Stimulated activated CD4-positive, alpha-beta T cell treated with anti-CD3 and anti-CD28 coated beads, TNF-alpha, amount 100 ng/mL, for 1 hour (primary cell): ENCODE results near the gene HTRA2.
"Not testable (repeated sequence)": the region's sequence is repeated elsewhere in the genome, so short reads cannot be mapped to it uniquely, and the experiment has no call there.

Experiments
- DNase-seq, 3 donors: peaks; one replicate each; pipeline ENCODE4 v3.0.0-alpha.2; 2020; ENCODE audit warnings: low read depth in 3 of 3, low spot score in 1 of 3

The HTRA2 gene

GRCh38 chr2:74559912-74560311 is 30.2 kb downstream of the HTRA2 start:
- DNase-seq: no peak

DNA sequence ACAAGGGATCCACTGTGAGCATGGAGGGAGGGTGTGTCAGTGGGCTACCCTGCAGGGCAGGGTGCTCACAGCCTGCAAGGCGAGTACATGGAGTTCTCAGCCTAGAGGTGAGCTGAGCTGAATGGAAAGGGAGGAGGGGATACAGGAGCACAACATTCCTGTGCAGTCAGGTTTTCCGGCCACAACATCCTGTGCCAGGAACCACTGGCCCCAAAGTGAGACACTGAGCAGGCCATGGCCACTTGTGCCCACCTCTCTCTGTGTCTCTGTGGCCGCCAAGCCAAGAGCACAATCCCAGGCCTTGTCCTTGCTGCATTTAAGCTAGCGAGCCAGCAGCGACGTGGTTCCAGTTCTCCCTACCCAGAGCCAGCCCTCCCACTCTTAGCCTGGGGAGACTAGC is 30.9 kb downstream of the HTRA2 start:
- DNase-seq: no peak

DNA sequence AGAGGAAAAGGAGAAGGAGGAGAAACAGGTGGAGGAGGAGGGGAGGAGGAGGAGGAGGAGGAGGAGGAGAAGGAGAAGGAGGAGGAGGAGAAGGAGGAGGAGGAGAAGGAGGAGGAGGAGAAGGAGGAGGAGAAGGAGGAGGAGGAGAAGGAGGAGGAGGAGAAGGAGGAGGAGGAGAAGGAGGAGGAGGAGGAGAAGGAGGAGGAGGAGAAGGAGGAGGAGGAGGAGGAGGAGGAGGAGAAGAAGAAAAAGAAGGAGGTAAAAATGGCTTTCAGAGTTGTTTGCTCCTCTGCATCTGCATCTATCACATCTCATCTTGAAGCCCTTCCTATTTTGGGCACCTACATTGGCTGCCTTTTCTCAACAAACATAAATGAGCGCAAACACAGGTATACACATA is 31.3 kb downstream of the HTRA2 start:
- not testable (repeated sequence) for DNase-seq

DNA sequence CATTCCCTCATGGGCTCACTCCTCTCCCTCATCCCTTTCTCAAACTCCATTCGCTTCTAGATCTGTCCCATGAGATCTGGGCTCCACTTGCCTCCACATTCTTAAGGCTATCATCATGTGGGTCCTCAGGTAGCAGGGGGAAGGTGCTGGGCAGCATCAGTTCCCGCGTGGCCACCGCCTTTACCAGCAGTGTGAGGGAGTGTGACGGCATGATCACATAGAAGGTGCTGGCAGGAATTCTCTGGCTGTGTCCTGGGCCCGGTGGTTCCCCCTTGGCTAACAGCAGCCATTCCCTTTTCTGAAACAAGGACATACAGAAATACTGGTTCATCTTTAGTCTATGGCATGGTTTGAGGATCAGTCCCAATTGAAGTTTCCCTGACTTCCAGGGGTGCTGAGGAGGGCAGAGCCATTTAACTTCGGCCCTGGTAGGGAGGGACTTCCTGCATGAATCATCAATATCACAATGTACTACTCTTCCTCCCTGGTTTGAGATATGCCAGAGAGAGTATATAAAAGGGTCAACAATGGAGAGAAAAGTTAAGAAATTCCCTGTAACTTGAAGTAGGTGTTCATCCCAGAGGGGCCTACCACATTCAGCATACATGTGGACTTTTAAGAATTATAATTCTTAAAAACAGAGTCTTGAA is 32.5 kb downstream of the HTRA2 start:
- DNase-seq: no peak

DNA sequence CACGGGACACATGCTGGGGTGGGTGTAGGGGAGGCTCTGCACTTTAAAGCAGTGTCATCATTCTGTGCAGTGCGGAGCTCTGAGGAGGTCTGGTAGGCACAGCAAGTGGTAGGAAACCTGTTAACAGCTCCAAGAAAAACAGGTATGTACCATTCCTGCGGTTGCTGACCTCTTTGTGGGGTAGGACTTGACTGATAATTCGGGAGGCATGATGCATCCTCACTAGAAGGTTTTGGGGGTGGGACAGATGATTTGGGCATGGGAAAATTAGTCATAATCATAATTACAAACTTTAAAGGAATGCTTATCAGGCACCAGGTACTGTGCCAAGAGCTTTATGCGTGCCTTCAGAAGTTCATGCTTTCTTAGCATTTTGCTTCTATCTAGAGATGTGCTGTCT is 34.5 kb downstream of the HTRA2 start:
- no peak for DNase-seq

DNA sequence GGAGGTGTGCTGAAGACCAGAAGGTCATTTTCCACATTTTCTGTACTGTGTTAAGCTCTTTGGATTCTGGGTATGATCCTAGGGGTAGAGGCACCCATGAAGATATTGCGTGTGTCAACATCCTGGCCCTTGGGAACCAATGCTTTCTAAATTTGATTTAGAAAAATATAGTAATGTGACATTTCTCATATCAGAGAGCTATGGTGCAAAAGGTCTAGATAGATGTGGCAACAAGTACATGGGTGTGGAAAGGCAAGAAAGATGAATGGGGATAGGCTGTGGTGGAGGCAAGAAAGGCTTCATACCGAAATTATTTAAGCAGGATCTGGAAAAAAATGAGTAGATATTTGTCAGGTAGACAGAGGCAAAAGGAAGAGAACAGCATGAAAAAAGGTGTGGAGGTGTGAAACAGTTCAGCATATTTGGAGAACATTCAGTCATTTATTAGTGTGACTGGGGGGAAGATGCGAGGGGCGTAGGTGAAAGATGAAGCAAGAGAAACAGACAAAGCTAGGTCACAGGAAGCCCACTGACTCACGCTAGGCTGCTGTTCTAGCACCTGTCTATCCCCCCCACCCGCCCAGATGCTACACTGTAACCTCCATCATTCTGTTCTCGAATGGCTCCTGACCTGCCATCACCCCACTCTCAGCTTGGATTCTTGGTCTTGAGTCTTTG is 36.5 kb downstream of the HTRA2 start:
- no peak for DNase-seq

GRCh38 chr2:74566754-74567085 is 37.0 kb downstream of the HTRA2 start:
- DNase-seq: no peak

- DNase-seq: no peak
Observed at GRCh38 chr2:74567881-74568280, 38.1 kb downstream of the HTRA2 start.

DNA sequence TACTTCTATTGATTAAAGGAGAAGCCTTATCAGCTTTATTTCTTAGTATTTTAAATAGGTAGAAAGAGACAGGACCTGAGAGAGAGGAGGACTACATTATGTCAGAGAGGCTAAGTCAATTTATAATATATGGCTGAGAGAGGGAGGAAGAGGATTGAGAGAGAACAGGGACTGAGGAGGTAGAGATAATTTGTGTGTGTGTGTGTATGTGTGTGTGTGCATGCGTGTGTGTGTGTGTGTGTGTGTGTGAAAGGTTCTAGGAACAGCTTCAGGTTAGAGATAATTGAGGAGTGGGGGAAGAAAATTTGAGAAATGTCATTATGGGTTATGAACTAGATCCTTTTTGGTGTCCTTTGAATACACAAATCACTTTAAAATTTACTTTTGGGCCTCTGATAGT is 40.0 kb downstream of the HTRA2 start:
- DNase-seq: no peak

DNA sequence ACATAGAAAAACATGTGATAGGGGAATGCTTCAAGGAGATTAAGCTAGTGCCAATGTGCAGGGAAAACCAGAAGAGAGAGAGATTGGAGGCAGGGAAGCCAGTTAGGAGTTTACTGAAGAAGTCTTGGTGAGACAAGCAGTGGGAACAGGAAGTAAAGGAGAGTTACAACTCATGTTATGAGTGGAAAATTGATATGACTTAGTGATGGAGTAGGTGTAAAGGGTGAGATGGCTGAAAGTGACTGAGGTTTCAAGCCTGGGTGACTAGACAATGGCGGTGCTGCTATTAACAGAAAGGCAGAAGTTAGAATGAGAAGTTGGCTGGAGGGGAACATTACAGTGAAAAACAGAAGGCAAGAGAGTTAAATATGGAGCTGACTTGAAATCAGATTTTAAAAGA is 41.3 kb downstream of the HTRA2 start:
- no peak for DNase-seq

GRCh38 chr2:74572178-74572925 is 42.6 kb downstream of the HTRA2 start:
- no peak for DNase-seq

- no peak for DNase-seq
Observed at GRCh38 chr2:74573747-74574562, 44.2 kb downstream of the HTRA2 start.

DNA sequence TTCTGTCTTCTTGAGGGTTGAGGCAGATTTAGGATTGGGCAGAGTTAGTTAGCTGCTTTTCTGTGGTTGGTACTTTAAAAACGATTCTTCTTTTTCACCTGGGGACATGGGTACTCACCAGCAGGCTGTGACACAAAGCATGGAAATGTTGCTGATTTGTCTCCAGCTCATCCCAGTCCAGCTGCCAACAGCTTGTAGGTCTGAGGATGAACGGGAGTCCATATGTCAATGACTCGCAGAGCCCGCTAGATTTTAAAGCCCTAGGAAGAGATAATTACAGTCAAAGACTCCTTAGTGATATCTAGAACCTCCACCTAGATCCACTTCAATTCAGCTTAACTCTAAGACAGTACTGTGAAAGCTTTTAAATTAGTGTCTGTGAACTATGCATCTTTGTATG is 45.6 kb downstream of the HTRA2 start:
- DNase-seq: no peak

DNA sequence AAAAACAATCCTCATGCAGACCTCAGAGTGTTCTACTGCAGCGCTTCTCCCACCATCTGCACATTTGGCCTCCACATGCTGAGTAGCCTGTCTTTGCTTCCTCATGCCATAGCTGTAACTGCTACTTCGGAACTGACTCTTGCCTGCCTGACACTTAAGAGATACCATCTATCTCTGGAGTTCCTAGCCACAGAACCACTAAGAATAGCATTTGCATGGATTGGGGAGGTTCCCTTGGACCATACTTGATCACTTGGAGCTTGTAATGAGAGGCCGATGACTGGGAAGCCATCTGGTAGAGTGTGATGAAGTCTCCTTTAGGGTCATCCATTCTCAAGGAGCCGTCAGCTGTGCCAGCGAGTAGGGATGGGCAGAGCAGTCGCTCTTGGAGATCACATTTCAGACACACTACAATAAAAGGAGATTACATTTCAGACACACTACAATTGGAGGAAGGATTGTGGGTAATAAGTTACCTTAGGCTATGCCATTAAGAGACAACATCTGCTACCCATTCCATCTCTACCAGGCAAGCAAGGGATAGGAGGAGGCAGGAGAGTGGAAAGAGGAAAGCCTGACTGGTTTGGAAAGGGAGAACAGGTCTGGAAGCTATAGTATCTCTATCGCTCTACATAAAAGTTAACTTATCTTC is 46.6 kb downstream of the HTRA2 start:
- no peak for DNase-seq

GRCh38 chr2:74576863-74577229 is 47.1 kb downstream of the HTRA2 start:
- DNase-seq: no peak

GRCh38 chr2:74577448-74577847 is 47.7 kb downstream of the HTRA2 start:
- DNase-seq: no peak

DNA sequence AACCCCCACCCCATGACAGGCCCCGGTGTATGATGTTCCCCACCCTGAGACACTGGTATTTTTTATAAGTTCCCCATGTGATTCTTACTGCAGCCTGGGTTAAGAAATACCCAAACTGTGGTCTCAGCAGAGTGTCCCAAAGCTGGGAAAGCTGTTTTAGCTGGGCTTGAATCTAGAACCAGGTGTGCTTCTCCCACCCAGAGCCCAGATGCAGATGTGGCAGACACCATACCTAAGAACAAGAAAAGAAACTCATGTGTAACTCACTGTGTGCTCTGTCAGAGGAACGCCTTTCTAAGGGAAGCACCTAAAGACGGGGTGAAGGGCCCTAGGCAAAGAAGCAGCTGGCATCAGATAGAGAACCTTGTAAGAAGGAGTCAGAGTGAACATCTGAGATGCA is 48.7 kb downstream of the HTRA2 start:
- DNase-seq: no peak

- DNase-seq: no peak
Observed at GRCh38 chr2:74581463-74581862, 51.7 kb downstream of the HTRA2 start.

DNA sequence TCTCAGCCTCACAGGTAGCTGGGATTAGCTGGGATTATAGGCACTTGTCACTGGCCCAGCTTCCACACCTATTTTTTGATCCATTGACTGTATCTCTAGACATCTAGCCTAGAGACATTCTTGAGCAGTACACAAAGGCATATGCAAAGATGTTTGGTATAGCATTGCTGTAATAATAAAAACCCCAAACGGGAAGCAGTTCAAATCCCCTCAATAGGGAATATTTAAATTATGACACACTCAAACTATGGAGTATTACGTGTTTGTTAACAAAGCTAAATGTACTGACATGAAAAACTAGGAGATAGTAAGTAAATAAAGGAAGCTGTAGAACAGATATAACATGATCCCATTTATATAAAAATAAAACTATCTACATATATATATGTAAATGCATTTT is 52.5 kb downstream of the HTRA2 start:
- DNase-seq: no peak
